Testis (tissue), 3 donors: ENCODE data around the gene OSBPL3. TPM values are rescaled to one million over a fixed set of nuclear protein-coding genes. Genes with fewer than 3 reads are reported as not detected.
A peak's percentile ranks its signal among the peaks of the same experiment; 100 is the strongest.

Experiments
- DNase-seq: peaks from one replicate; pipeline ENCODE4 v3.0.0-alpha.2; 2019
- H3K27ac ChIP-seq, 2 donors: fragments of 200-600 bp; sonication (generic); one replicate each; pipeline ENCODE4 v1.5.1; 2019
- H3K27me3 ChIP-seq: fragments of 200-600 bp; sonication (generic); one replicate; pipeline ENCODE4 v1.5.1; 2019
- H3K36me3 ChIP-seq: fragments of 200-600 bp; sonication (generic); one replicate; pipeline ENCODE4 v1.5.1; 2017; ENCODE audit warnings: low read depth; ENCODE audit errors: missing control alignments
- H3K4me1 ChIP-seq: fragments of 200-600 bp; sonication (generic); one replicate; pipeline ENCODE4 v1.5.1; 2019
- H3K4me3 ChIP-seq, 2 donors: fragments of 200-600 bp; sonication (generic); one replicate each; pipeline ENCODE4 v1.5.1; 2017 to 2019
- H3K9me3 ChIP-seq: fragments of 200-600 bp; sonication (generic); one replicate; pipeline ENCODE4 v1.5.1; 2017
- POLR2A ChIP-seq: fragments of 450-650 bp; IDR thresholded peaks from one replicate; pipeline ENCODE4 v1.6.1; 2017; ENCODE audit warnings: antibody characterized with exemption, mild to moderate bottlenecking, moderate library complexity
- WGBS, 2 donors: methylation state at CpG; one replicate each; pipeline ENCODE4 v1.1.5; 2018; 5-methylcytosine and 5-hydroxymethylcytosine counted together
- intact Hi-C: fragments of 100-400 bp; cut with DNase I; formaldehyde crosslinking; loops from one replicate; pipeline ENCODE4 v1.15.1; 2023; ENCODE audit warnings: low total_unique reads
- polyA plus RNA-seq: library from polyadenylated mRNA; stranded (reverse); fragments of 350-450 nt; fragmentation: Illumina TruSeq; extraction: RNeasy Lipid Tissue Mini Kit (QIAGEN cat#74804); gene quantifications from one replicate; pipeline ENCODE4 v1.2.3, GENCODE V29; 2014; ENCODE audit warnings: low read depth, low replicate concordance; ENCODE audit not compliant: insufficient read depth
- total RNA-seq, 2 donors: library from RNA; depleted of rRNA; stranded (reverse); fragments of >200 nt; gene quantifications; one replicate each; pipeline ENCODE4 v1.2.3, GENCODE V29; 2016
- TF ChIP-seq, protein P1 (sequence below), 3 experiments: fragments of 450-650 bp in 2 of 3; fragments of 200-600 bp in 1 of 3; sonication (generic) in 1 of 3; IDR thresholded peaks; one replicate each; pipeline ENCODE4 v1.5.1; 2016 to 2019; ENCODE audit warnings: antibody characterized with exemption in 3 of 3, mild to moderate bottlenecking in 2 of 3, moderate library complexity in 1 of 3

OSBPL3 gene
- total and polyA plus RNA-seq, 3 donors from 2014 or later: 5.6 to 9.4 (median 6.9) TPM

DNA sequence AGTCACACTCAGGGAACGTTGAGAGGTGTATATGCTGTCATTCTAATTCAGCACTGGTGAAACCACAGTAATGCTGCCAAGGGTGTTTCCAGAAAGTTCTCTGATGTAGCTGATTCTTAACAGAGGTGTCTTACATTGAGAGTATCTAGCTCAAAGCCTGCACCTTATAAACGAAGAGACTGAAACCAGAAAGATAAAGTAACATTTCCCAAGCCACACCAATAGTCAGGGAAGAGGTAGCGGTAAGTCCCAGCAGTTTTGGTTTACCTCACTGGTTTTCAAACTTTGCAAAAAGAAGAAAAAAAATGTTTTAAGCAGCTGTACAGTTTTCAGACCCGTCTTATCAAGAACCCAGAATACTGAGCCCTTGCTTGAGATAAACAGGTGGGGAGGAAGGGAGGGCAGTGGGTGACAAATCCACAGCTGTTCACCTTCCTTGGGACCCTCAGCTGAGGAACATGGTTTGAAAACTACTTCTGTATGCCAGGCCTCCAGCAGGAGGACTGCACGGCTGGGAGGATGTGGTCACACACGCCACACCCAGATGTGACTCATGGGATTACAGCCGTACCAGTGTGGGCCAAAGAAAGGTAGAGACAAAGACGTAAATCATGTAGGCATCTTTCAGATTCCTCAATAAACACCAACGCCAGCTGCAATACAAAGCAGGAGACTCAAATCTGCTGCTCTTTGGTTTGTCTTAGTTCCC lies 158.8 kb downstream of the OSBPL3 start:
- H3K27ac ChIP-seq: no peak overlapping the region
- no peaks in the 10 kb centered on the region for H3K36me3 ChIP-seq
- intact Hi-C loops: loop anchor here (5.0 kb wide), 1 partner anchor 246 kb away; no protein-coding TSS in a partner anchor
- no peak for TF ChIP-seq POLR2A
- TF ChIP-seq, protein P1, sequence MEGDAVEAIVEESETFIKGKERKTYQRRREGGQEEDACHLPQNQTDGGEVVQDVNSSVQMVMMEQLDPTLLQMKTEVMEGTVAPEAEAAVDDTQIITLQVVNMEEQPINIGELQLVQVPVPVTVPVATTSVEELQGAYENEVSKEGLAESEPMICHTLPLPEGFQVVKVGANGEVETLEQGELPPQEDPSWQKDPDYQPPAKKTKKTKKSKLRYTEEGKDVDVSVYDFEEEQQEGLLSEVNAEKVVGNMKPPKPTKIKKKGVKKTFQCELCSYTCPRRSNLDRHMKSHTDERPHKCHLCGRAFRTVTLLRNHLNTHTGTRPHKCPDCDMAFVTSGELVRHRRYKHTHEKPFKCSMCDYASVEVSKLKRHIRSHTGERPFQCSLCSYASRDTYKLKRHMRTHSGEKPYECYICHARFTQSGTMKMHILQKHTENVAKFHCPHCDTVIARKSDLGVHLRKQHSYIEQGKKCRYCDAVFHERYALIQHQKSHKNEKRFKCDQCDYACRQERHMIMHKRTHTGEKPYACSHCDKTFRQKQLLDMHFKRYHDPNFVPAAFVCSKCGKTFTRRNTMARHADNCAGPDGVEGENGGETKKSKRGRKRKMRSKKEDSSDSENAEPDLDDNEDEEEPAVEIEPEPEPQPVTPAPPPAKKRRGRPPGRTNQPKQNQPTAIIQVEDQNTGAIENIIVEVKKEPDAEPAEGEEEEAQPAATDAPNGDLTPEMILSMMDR (IDR thresholded peaks at IDR 0.05): no peak
- no peak overlapping the region for H3K4me3 ChIP-seq
- H3K9me3 ChIP-seq: no peaks in the 10 kb centered on the region
- peaks cover 8% of the 10 kb centered on the region for H3K4me1 ChIP-seq
- no peaks in the 10 kb centered on the region for H3K27me3 ChIP-seq
- DNase-seq: peak; percentile 30
- 70 to 74% methylated on average over 9 of the region's 9 CpGs for WGBS, 2 donors

DNA sequence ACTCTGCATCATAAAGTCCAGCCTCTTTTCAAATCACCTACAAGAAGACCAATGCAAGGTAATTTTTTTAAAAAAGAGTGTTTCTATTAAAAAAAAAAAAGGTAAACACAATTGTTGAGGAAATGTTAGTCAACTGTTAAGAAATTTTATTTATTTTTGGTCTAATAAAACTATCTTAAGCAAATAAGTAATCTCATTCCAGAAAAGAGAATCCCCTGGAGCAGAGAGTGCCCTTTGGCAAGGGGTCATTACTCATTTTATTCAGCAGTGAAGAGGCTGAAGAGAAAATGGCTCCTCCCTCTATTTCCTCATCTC lies 159.3 kb downstream of the OSBPL3 start:
- H3K27ac ChIP-seq: no peak overlapping the region
- intact Hi-C loops: loop anchor here (5.0 kb wide), 1 partner anchor 247 kb away; no protein-coding TSS in a partner anchor

DNA sequence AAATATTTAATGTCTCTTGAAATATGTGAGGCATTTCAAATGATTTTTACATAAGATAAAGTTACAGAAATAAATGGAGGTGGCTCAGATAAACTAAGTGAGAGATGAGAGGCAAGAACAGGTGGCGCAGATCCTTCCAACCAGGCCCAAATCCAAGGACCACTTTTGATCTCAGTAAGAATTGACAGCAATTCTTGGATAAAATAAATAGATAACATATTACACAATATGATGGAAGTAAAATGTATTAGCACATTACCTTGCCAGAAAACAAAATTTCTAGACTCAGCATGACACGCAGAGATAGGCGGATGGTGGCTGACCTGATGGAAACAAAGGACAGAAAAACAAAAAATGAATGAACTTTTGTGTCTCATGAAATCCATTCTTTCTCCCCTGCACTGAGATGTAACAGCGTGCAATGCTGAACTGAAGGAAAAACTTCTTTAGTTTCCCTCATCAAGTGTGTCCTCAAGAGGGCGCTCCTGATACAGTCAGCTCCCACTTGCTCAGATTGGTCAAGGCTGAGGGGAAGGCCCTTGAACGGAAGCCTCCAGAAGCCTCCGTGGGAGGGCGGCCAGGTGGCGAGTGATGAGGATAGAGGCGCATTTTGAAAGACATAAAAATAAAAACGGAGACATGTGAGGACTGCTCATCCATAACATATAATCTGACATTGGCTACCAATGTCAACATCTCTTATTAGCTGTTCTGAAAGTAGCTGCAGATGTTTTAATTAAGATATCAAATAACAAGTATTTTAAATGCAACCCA lies 159.9 kb downstream of the OSBPL3 start:
- 19 to 31% methylated on average over 11 of the region's 11 CpGs for WGBS, 2 donors
- Histone ChIP-seq H3K4me1 (no peaks in the 10 kb centered on the region), H3K36me3 (no peaks in the 10 kb centered on the region), H3K9me3 (no peaks in the 10 kb centered on the region), H3K27ac (no peak overlapping the region), H3K4me3 (no peak overlapping the region), H3K27me3 (no peaks in the 10 kb centered on the region)
- intact Hi-C loops: loop anchor here (5.0 kb wide), 1 partner anchor 247 kb away; no protein-coding TSS in a partner anchor
- peak; percentile 91 for DNase-seq
- no peak for TF ChIP-seq POLR2A
- TF ChIP-seq, protein P1 (IDR thresholded peaks at IDR 0.05): peak; percentile 67 to 78 (median 76)

More for the DNA sequence above, 159.3 kb downstream of the OSBPL3 start:
- no peak for DNase-seq
- Histone ChIP-seq H3K27me3 (no peaks in the 10 kb centered on the region), H3K36me3 (no peaks in the 10 kb centered on the region), H3K4me3 (no peak overlapping the region), H3K4me1 (peaks cover 3% of the 10 kb centered on the region), H3K9me3 (no peaks in the 10 kb centered on the region)
- TF ChIP-seq, protein P1 (IDR thresholded peaks at IDR 0.05): no peak
- no peak for TF ChIP-seq POLR2A

DNA sequence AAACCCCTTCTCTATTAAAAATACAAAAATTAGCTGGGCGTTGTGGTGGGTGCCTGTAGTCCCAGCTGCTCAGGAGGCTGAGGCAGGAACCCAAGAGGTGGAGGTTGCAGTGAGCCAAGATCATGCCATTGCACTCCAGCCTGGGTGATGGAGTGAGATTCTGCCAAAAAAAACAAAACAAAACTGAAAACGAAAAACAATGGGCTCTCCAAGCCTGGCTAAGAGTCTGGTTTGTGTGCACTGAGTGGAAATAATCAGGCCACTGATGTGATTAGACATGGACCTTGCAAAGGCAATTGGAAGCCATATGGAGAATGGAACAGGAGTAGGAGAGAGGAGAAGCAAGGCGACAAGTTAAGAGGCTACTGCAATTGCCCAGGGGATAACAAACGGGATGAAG lies 162.6 kb downstream of the OSBPL3 start:
- intact Hi-C loops: no loop called here
- Histone ChIP-seq H3K36me3 (no peaks in the 10 kb centered on the region), H3K27me3 (no peaks in the 10 kb centered on the region), H3K27ac (no peak overlapping the region), H3K4me3 (no peak overlapping the region), H3K9me3 (no peaks in the 10 kb centered on the region), H3K4me1 (no peaks in the 10 kb centered on the region)
- TF ChIP-seq POLR2A: no peak
- TF ChIP-seq, protein P1 (IDR thresholded peaks at IDR 0.05): no peak
- DNase-seq: no peak
- 79 to 80% methylated on average over 4 of the region's 4 CpGs for WGBS, 2 donors
